HEK293 (cell line): ENCODE results near the gene NOP56.
A peak's percentile ranks its signal among the peaks of the same experiment; 100 is the strongest.
"Not testable (repeated sequence)": the region's sequence is repeated elsewhere in the genome, so short reads cannot be mapped to it uniquely, and the experiment has no call there.

Experiments used
- CTCF ChIA-PET: fragments of 350-600 bp; formaldehyde crosslinking; extraction: SDS; loops from one replicate; lab custom pipeline; 2021; ENCODE audit warnings: antibody characterized with exemption; lab: Yijun Ruan, JAX
- POLR2A ChIA-PET: fragments of 300-600 bp; formaldehyde crosslinking; extraction: SDS; loops from one replicate; lab custom pipeline; 2020; ENCODE audit warnings: antibody characterized with exemption, inconsistent platforms; lab: Yijun Ruan, JAX
- H3K27ac ChIP-seq: fragments of 200-500 bp; sonication (Bioruptor generic); 2 replicates; pipeline ENCODE4 v1.5.1; 2014; ENCODE audit warnings: low read depth, low read length, control low read depth, inconsistent platforms; ENCODE audit errors: extremely low read depth
- H3K36me3 ChIP-seq, 2 experiments: fragments of 200-500 bp in 1 of 2; sonication (Bioruptor generic) in 1 of 2; 1 replicate in 1 of 2; 2 replicates in 1 of 2; pipeline ENCODE4 v1.5.1; 2014 to 2017; ENCODE audit warnings: inconsistent platforms in 2 of 2, low read length in 2 of 2; ENCODE audit not compliant: control insufficient read depth in 2 of 2, insufficient read depth in 1 of 2
- H3K4me1 ChIP-seq: fragments of 200-500 bp; sonication (Bioruptor generic); 2 replicates; pipeline ENCODE4 v1.5.1; 2014; ENCODE audit warnings: mild to moderate bottlenecking, low read length, inconsistent platforms; ENCODE audit not compliant: control insufficient read depth, insufficient read depth
- H3K4me3 ChIP-seq: 2 replicates; pipeline ENCODE4 v1.5.1; 2011; ENCODE audit warnings: low read depth, mild to moderate bottlenecking, control low read depth, low read length, moderate library complexity
- H3K9me3 ChIP-seq: fragments of 200-500 bp; sonication (Bioruptor generic); 2 replicates; pipeline ENCODE4 v1.5.1; 2014; ENCODE audit warnings: low read depth, low read length, inconsistent platforms; ENCODE audit not compliant: control insufficient read depth, insufficient read depth
- EGR2 ChIP-seq: fragments of 450-650 bp; formaldehyde crosslinking; IDR thresholded peaks from 2 replicates; pipeline ENCODE4 v1.5.1; 2016; ENCODE audit warnings: low read depth, missing biosample characterization, missing genetic modification characterization
- ELK4 ChIP-seq: IDR thresholded peaks from 2 replicates; pipeline ENCODE4 v1.6.1; 2011; ENCODE audit warnings: mild to moderate bottlenecking, low read depth, low read length, borderline replicate concordance
- INSM2 ChIP-seq: fragments of 450-650 bp; formaldehyde crosslinking; IDR thresholded peaks from 2 replicates; pipeline ENCODE4 v1.5.1; 2016; ENCODE audit warnings: missing biosample characterization, missing genetic modification characterization
- KLF1 ChIP-seq: fragments of 450-650 bp; formaldehyde crosslinking; IDR thresholded peaks from 2 replicates; pipeline ENCODE4 v1.5.1; 2016; ENCODE audit warnings: missing biosample characterization, missing genetic modification characterization
- PRDM10 ChIP-seq: fragments of 450-650 bp; formaldehyde crosslinking; IDR thresholded peaks from 2 replicates; pipeline ENCODE4 v1.5.1; 2016; ENCODE audit warnings: missing biosample characterization, missing genetic modification characterization
- SALL2 ChIP-seq: fragments of 450-650 bp; formaldehyde crosslinking; IDR thresholded peaks from 2 replicates; pipeline ENCODE4 v1.5.0; 2017; ENCODE audit warnings: missing biosample characterization, mild to moderate bottlenecking, missing genetic modification characterization, borderline replicate concordance
- SP2 ChIP-seq: fragments of 450-650 bp; formaldehyde crosslinking; IDR thresholded peaks from 2 replicates; pipeline ENCODE4 v1.5.1; 2016; ENCODE audit warnings: missing biosample characterization, missing genetic modification characterization
- ZFHX2 ChIP-seq: fragments of 450-650 bp; formaldehyde crosslinking; conservative IDR thresholded peaks from 2 replicates; pipeline ENCODE4 v1.5.1; 2016; ENCODE audit warnings: missing biosample characterization, missing genetic modification characterization
- ZIC2 ChIP-seq: fragments of 450-650 bp; formaldehyde crosslinking; IDR thresholded peaks from 2 replicates; pipeline ENCODE4 v1.5.1; 2016; ENCODE audit warnings: missing biosample characterization, missing genetic modification characterization
- ZNF114 ChIP-seq: fragments of 450-650 bp; formaldehyde crosslinking; IDR thresholded peaks from 2 replicates; pipeline ENCODE4 v1.5.0; 2017; ENCODE audit warnings: missing biosample characterization, missing genetic modification characterization
- ZNF202 ChIP-seq: fragments of 450-650 bp; formaldehyde crosslinking; IDR thresholded peaks from 2 replicates; pipeline ENCODE4 v1.5.1; 2016; ENCODE audit warnings: missing biosample characterization, missing genetic modification characterization, borderline replicate concordance
- ZNF311 ChIP-seq: fragments of 450-650 bp; formaldehyde crosslinking; IDR thresholded peaks from 2 replicates; pipeline ENCODE4 v1.5.1; 2017; ENCODE audit warnings: missing biosample characterization, missing genetic modification characterization, borderline replicate concordance
- ZNF416 ChIP-seq: fragments of 450-650 bp; formaldehyde crosslinking; IDR thresholded peaks from 2 replicates; pipeline ENCODE4 v1.5.1; 2016; ENCODE audit warnings: missing biosample characterization, missing genetic modification characterization
- ZNF776 ChIP-seq: fragments of 450-650 bp; formaldehyde crosslinking; IDR thresholded peaks from 2 replicates; pipeline ENCODE4 v1.5.0; 2017; ENCODE audit warnings: missing biosample characterization, missing genetic modification characterization, borderline replicate concordance
- ZNF792 ChIP-seq: fragments of 450-650 bp; formaldehyde crosslinking; IDR thresholded peaks from 2 replicates; pipeline ENCODE4 v1.5.1; 2016; ENCODE audit warnings: missing biosample characterization, missing genetic modification characterization
- ZSCAN5A ChIP-seq: fragments of 450-650 bp; formaldehyde crosslinking; IDR thresholded peaks from 2 replicates; pipeline ENCODE4 v1.5.1; 2016; ENCODE audit warnings: missing biosample characterization, missing genetic modification characterization

Gene NOP56

GRCh38 chr20:2695984-2696525 is 43.6 kb downstream of the NOP56 start:
- peaks cover 13% of the 10 kb centered on the region for H3K4me1 ChIP-seq

GRCh38 chr20:2696646-2697045 is 44.2 kb downstream of the NOP56 start:
- ChIA-PET CTCF (interaction anchor here (0.7 to 1.3 kb wide), 3 partner anchors 9 to 47 kb away, joined by 3 to 4 read pairs (median 3); no protein-coding TSS in a partner anchor), POLR2A (no interaction called here)
- H3K9me3 ChIP-seq = no peaks in the 10 kb centered on the region
- TF ChIP-seq ZNF114 (tag by site-specific recombination) (no peak), ZFHX2 (tag by site-specific recombination) (peak; percentile 55), EGR2 (tag by site-specific recombination) (peak; percentile 60)
- H3K36me3 ChIP-seq = peaks cover 0 to 3% of the 10 kb centered on the region in 2 experiments; a peak in 1 of 3 replicates
- peaks cover 13% of the 10 kb centered on the region for H3K4me1 ChIP-seq
- no peak overlapping the region for H3K27ac ChIP-seq
- H3K4me3 ChIP-seq = no peak overlapping the region

More at GRCh38 chr20:2695984-2696525, 43.6 kb downstream of the NOP56 start:
- H3K36me3 ChIP-seq, CTCF ChIA-PET, H3K9me3 ChIP-seq, H3K4me3 ChIP-seq, H3K27ac ChIP-seq, POLR2A ChIA-PET: not testable (repeated sequence)

- ChIA-PET POLR2A (no interaction called here), CTCF (interaction anchor here (1.3 kb wide), 2 partner anchors 10 to 46 kb away, joined by 4 read pairs; no protein-coding TSS in a partner anchor)
- TF ChIP-seq ZNF792 (tag by site-specific recombination) = no peak
- TF ChIP-seq ZNF311 (tag by site-specific recombination) = no peak
- TF ChIP-seq KLF1 (tag by site-specific recombination) = no peak
- TF ChIP-seq ZIC2 (tag by site-specific recombination) = peak; percentile 67
- no peak for TF ChIP-seq ZNF416 (tag by site-specific recombination)
- peak; percentile 52; the same call in 1 of the 2 replicates for TF ChIP-seq ZFHX2 (tag by site-specific recombination)
- Histone ChIP-seq H3K27ac (no peak overlapping the region), H3K4me3 (no peak overlapping the region), H3K4me1 (peaks cover 13% of the 10 kb centered on the region), H3K36me3 (peaks cover 0 to 3% of the 10 kb centered on the region in 2 experiments; a peak in 1 of 3 replicates), H3K9me3 (no peaks in the 10 kb centered on the region)
Measured at GRCh38 chr20:2697768-2698167, 45.3 kb downstream of the NOP56 start.

GRCh38 chr20:2698186-2698817 is 45.9 kb downstream of the NOP56 start:
- TF ChIP-seq ZNF202 (tag by site-specific recombination) (no peak), ZNF776 (tag by site-specific recombination) (no peak), INSM2 (no peak), ELK4 (no peak), SP2 (tag by site-specific recombination) (no peak), SALL2 (no peak), ZSCAN5A (tag by site-specific recombination) (no peak), PRDM10 (tag by site-specific recombination) (peak; percentile 55)
- TF ChIP-seq, all 188 proteins: peak for 1
- no peak overlapping the region for H3K27ac ChIP-seq
- ChIA-PET POLR2A (no interaction called here), CTCF (interaction anchor here (1.3 kb wide), 1 partner anchor 45 kb away, joined by 4 read pairs; no protein-coding TSS in a partner anchor)
- H3K4me1 ChIP-seq = peaks cover 13% of the 10 kb centered on the region
- H3K9me3 ChIP-seq = no peaks in the 10 kb centered on the region
- H3K4me3 ChIP-seq = no peak overlapping the region
- peaks cover 0 to 3% of the 10 kb centered on the region in 2 experiments; a peak in 1 of 3 replicates for H3K36me3 ChIP-seq
